Progenitor cell of endocrine pancreas (in vitro differentiated cells): Measurements from ENCODE around the gene EGFR. TPM values are rescaled to one million over a fixed set of nuclear protein-coding genes. Genes with fewer than 3 reads are reported as not detected.

Source experiments
- DNase-seq: peaks from one replicate; pipeline ENCODE4 v3.0.0; 2021; ENCODE audit warnings: low spot score; ENCODE audit not compliant: unreplicated experiment
- H3K27ac Mint-ChIP-seq: 2 replicates; pipeline ENCODE4 v1.8.0; 2021; ENCODE audit warnings: mild to moderate bottlenecking, moderate library complexity, mixed read lengths
- H3K27me3 Mint-ChIP-seq: 2 replicates; pipeline ENCODE4 v1.8.0; 2021; ENCODE audit warnings: mixed read lengths
- H3K36me3 Mint-ChIP-seq: 2 replicates; pipeline ENCODE4 v1.8.0; 2022; ENCODE audit warnings: mixed read lengths; ENCODE audit not compliant: insufficient read depth
- H3K4me1 Mint-ChIP-seq: 2 replicates; pipeline ENCODE4 v1.8.0; 2021; ENCODE audit warnings: low read depth, mixed read lengths
- H3K4me3 Mint-ChIP-seq: 2 replicates; pipeline ENCODE4 v1.8.0; 2021; ENCODE audit warnings: low read depth, mild to moderate bottlenecking, moderate library complexity, mixed read lengths
- H3K9me3 Mint-ChIP-seq: 2 replicates; pipeline ENCODE4 v1.8.0; 2021; ENCODE audit warnings: low read depth, mixed read lengths
- CTCF ChIP-seq: fragments of 200-600 bp; sonication (generic); IDR thresholded peaks from one replicate; pipeline ENCODE4 v1.5.0; 2021; ENCODE audit warnings: antibody characterized with exemption, mild to moderate bottlenecking; ENCODE audit not compliant: unreplicated experiment
- total RNA-seq: library from RNA; stranded (reverse); gene quantifications from 2 replicates; pipeline ENCODE4 v1.2.1, GENCODE V29; 2021

EGFR gene
- total RNA-seq, 1 donor from 2014 or later, result 43.8 TPM

- TF ChIP-seq CTCF, result no peak
- no peak for DNase-seq
- Mint-ChIP-seq H3K4me3 (no peak overlapping the region), H3K27ac (no peak overlapping the region), H3K36me3 (peaks cover 2% of the 10 kb centered on the region), H3K9me3 (peaks cover 3% of the 10 kb centered on the region), H3K4me1 (peaks cover 2% of the 10 kb centered on the region), H3K27me3 (no peaks in the 10 kb centered on the region)
These were observed 40.2 kb downstream of the EGFR start for GRCh38 chr7:55059021-55059420.

GRCh38 chr7:55060085-55060484 lies 41.3 kb downstream of the EGFR start:
- Mint-ChIP-seq H3K36me3 (peaks cover 2% of the 10 kb centered on the region), H3K4me1 (peaks cover 5% of the 10 kb centered on the region), H3K27me3 (no peaks in the 10 kb centered on the region), H3K9me3 (peaks cover 3% of the 10 kb centered on the region), H3K27ac (no peak overlapping the region), H3K4me3 (no peak overlapping the region)
- DNase-seq, result no peak
- no peak for TF ChIP-seq CTCF

- DNase-seq, result no peak
- Mint-ChIP-seq H3K4me3 (no peak overlapping the region), H3K4me1 (peaks cover 7% of the 10 kb centered on the region), H3K9me3 (peaks cover 3% of the 10 kb centered on the region), H3K27me3 (no peaks in the 10 kb centered on the region), H3K36me3 (peaks cover 2% of the 10 kb centered on the region), H3K27ac (no peak overlapping the region)
- TF ChIP-seq CTCF, result no peak
These were observed 41.8 kb downstream of the EGFR start for GRCh38 chr7:55060636-55061022.

- Mint-ChIP-seq H3K27me3 (no peaks in the 10 kb centered on the region), H3K4me3 (no peak overlapping the region), H3K4me1 (peaks cover 20% of the 10 kb centered on the region), H3K36me3 (peaks cover 1% of the 10 kb centered on the region), H3K9me3 (peaks cover 3% of the 10 kb centered on the region), H3K27ac (no peak overlapping the region)
- no peak for TF ChIP-seq CTCF
- no peak for DNase-seq
These were observed 43.1 kb downstream of the EGFR start for GRCh38 chr7:55061726-55062499.

GRCh38 chr7:55063061-55063460 lies 44.2 kb downstream of the EGFR start:
- no peak overlapping the region for H3K4me3 Mint-ChIP-seq
- H3K4me1 Mint-ChIP-seq, result peaks cover 25% of the 10 kb centered on the region
- TF ChIP-seq CTCF, result no peak
- H3K27me3 Mint-ChIP-seq, result no peaks in the 10 kb centered on the region
- peaks cover 2% of the 10 kb centered on the region for H3K36me3 Mint-ChIP-seq
- no peak overlapping the region for H3K27ac Mint-ChIP-seq
- peaks cover 3% of the 10 kb centered on the region for H3K9me3 Mint-ChIP-seq
- DNase-seq, result no peak
